K562 (cell line): ENCODE measurements around the gene PAFAH1B2. TPM values are rescaled to one million over a fixed set of nuclear protein-coding genes. Genes with fewer than 3 reads are reported as not detected.

Experiments used
- ATAC-seq: fragments of 200-7000 bp; cut with Tn5 transposase; 3 replicates; pipeline ENCODE4 v1.9.1; 2020; ENCODE audit warnings: moderate library complexity
- BruUV-seq: library from RNA; stranded (reverse); fragments of 400-500 nt; replicated peaks from 2 replicates; lab custom pipeline; 2021; lab: Mats Ljungman, UMichigan
- CTCF ChIA-PET: fragments of 300-600 bp; formaldehyde crosslinking; extraction: SDS; loops from one replicate; lab custom pipeline; 2021; ENCODE audit warnings: low intra/inter-chr PET ratio; lab: Yijun Ruan, JAX
- POLR2A ChIA-PET: fragments of 300-600, 350-650 bp; sonication (Branson Sonifier 250); formaldehyde crosslinking; extraction: SDS; loops from one replicate; lab custom pipeline; 2021; ENCODE audit warnings: antibody characterized with exemption, inconsistent platforms; lab: Yijun Ruan, JAX
- DNase-seq, 4 experiments: peaks; one replicate each; pipeline versions ENCODE4 v3.0.0 to v3.0.0-alpha.2; 2011 to 2018; ENCODE audit warnings: low spot score in 3 of 4, mixed read lengths in 3 of 4; ENCODE audit errors: extremely low read depth in 1 of 4
- FAIRE-seq: peaks from 2 replicates; lab custom pipeline; 2011; peaks lifted over from hg19 to GRCh38; lab: Jason Lieb, UNC
- H2AFZ ChIP-seq: 2 replicates; pipeline ENCODE4 v1.6.0; 2011; ENCODE audit warnings: low read depth, low read length, control low read depth, inconsistent platforms
- H3K27ac ChIP-seq: fragments of 200-600 bp; 3 replicates; pipeline ENCODE4 v1.8.0; 2011; ENCODE audit warnings: low read depth, mild to moderate bottlenecking, control low read depth, inconsistent platforms, low read length, moderate library complexity, mixed read lengths; ENCODE audit errors: extremely low read depth
- H3K27me3 ChIP-seq, 2 experiments: fragments of 300-600 bp in 1 of 2; 2 replicates in 1 of 2; 3 replicates in 1 of 2; pipeline versions ENCODE4 v1.6.0 to v1.8.0; 2011; ENCODE audit warnings: inconsistent platforms in 2 of 2, low read length in 2 of 2, mild to moderate bottlenecking in 1 of 2, mixed read lengths in 1 of 2, moderate library complexity in 1 of 2; ENCODE audit not compliant: control insufficient read depth in 2 of 2, insufficient read depth in 2 of 2
- H3K36me3 ChIP-seq: fragments of 300-600 bp; 3 replicates; pipeline ENCODE4 v1.8.0; 2011; ENCODE audit warnings: mild to moderate bottlenecking, low read length, inconsistent platforms; ENCODE audit not compliant: control insufficient read depth, insufficient read depth
- H3K4me1 ChIP-seq, 2 experiments: fragments of 200-600 bp in 1 of 2; replicated peaks in 1 of 2; 2 replicates in 1 of 2; 3 replicates in 1 of 2; pipeline versions ENCODE4 v1.5.1 to v1.8.0; 2011; ENCODE audit warnings: inconsistent platforms in 2 of 2, low read length in 2 of 2, mild to moderate bottlenecking in 1 of 2, mixed read lengths in 1 of 2, moderate library complexity in 1 of 2; ENCODE audit not compliant: control insufficient read depth in 2 of 2, insufficient read depth in 2 of 2
- H3K4me2 ChIP-seq: 2 replicates; pipeline ENCODE4 v1.6.1; 2011; ENCODE audit warnings: low read length, control low read depth, inconsistent platforms, mixed read lengths; ENCODE audit not compliant: insufficient read depth
- H3K4me3 ChIP-seq: fragments of 200-600 bp; sonication (generic), shearing (Covaris generic); 2 replicates; pipeline ENCODE4 v1.5.1; 2016; ENCODE audit warnings: control low read depth, inconsistent platforms
- H3K79me2 ChIP-seq: fragments of 200-600 bp; 3 replicates; pipeline ENCODE4 v1.8.0; 2011; ENCODE audit warnings: low read length, inconsistent platforms; ENCODE audit not compliant: control insufficient read depth, insufficient read depth
- H3K9ac ChIP-seq, 2 experiments: 2 replicates each; pipeline versions ENCODE4 v1.6.0 to v1.6.1; 2011; ENCODE audit warnings: low read depth in 2 of 2, low read length in 2 of 2, control low read depth in 1 of 2, inconsistent platforms in 1 of 2, mild to moderate bottlenecking in 1 of 2, mixed read lengths in 1 of 2; ENCODE audit not compliant: insufficient read depth in 1 of 2
- H3K9me1 ChIP-seq: one replicate; pipeline ENCODE4 v1.6.0; 2011; ENCODE audit warnings: inconsistent platforms, mild to moderate bottlenecking, low read length, moderate library complexity; ENCODE audit not compliant: control insufficient read depth, insufficient read depth
- H3K9me3 ChIP-seq: replicated peaks from 2 replicates; pipeline ENCODE4 v1.5.1; 2011; ENCODE audit warnings: low read depth, low read length, inconsistent platforms; ENCODE audit not compliant: control insufficient read depth, insufficient read depth
- H4K20me1 ChIP-seq: replicated peaks from 2 replicates; pipeline ENCODE4 v1.6.1; 2011; ENCODE audit warnings: low read length, inconsistent platforms, mixed read lengths; ENCODE audit not compliant: control insufficient read depth, insufficient read depth
- BCL6 ChIP-seq: fragments of 250-450 bp; sonication (Bioruptor Pico); IDR thresholded peaks from 2 replicates; pipeline ENCODE4 v1.4.0; 2020
- CHD1 ChIP-seq: fragments of 200-600 bp; sonication (generic); IDR thresholded peaks from one replicate; pipeline ENCODE4 v1.6.1; 2012; ENCODE audit warnings: mild to moderate bottlenecking, moderate library complexity, low read length, inconsistent platforms
- DDX20 ChIP-seq: fragments of 450-650 bp; IDR thresholded peaks from 2 replicates; pipeline ENCODE4 v1.6.1; 2016; ENCODE audit warnings: missing genetic modification characterization, low read depth, mild to moderate bottlenecking, missing compliant biosample characterization, moderate library complexity
- EP400 ChIP-seq: fragments of 450-650 bp; IDR thresholded peaks from 2 replicates; pipeline ENCODE4 v1.6.1; 2017; ENCODE audit warnings: antibody characterized with exemption, mild to moderate bottlenecking, moderate library complexity
- HEY1 ChIP-seq: fragments of 250-450 bp; sonication (Bioruptor Pico); IDR thresholded peaks from 2 replicates; pipeline ENCODE4 v1.5.0; 2020; ENCODE audit warnings: mild to moderate bottlenecking, moderate library complexity, borderline replicate concordance
- MAZ ChIP-seq, 2 experiments: fragments of 450-650 bp in 1 of 2; sonication (generic) in 1 of 2; formaldehyde crosslinking; IDR thresholded peaks in 1 of 2; conservative IDR thresholded peaks in 1 of 2; 2 replicates each; pipeline versions ENCODE4 v1.4.0 to v1.5.0; 2020; ENCODE audit warnings: mild to moderate bottlenecking in 1 of 2, missing genetic modification reagents in 1 of 2
- MBD2 ChIP-seq: sonication (generic); IDR thresholded peaks from 2 replicates; pipeline ENCODE4 v1.6.1; 2016; ENCODE audit warnings: low read depth, borderline replicate concordance
- MCM7 ChIP-seq, 2 experiments: fragments of 450-650 bp; IDR thresholded peaks; 2 replicates each; pipeline ENCODE4 v1.6.1; 2016 to 2018
- NONO ChIP-seq, 2 experiments: fragments of 200-400 bp in 1 of 2; fragments of 450-650 bp in 1 of 2; formaldehyde crosslinking in 1 of 2; IDR thresholded peaks; 2 replicates each; pipeline ENCODE4 v1.6.1; 2017; ENCODE audit warnings: low read depth in 2 of 2, mild to moderate bottlenecking in 2 of 2, moderate library complexity in 2 of 2, low read length in 1 of 2
- NR3C1 ChIP-seq: sonication (generic); formaldehyde crosslinking; IDR thresholded peaks from 2 replicates; pipeline ENCODE4 v1.8.1; 2022; ENCODE audit warnings: missing genetic modification reagents
- PHB ChIP-seq: fragments of 250-450 bp; sonication (Bioruptor Pico); IDR thresholded peaks from 2 replicates; pipeline ENCODE4 v1.5.0; 2021
- RBM22 ChIP-seq: fragments of 200-400 bp; formaldehyde crosslinking; IDR thresholded peaks from 2 replicates; pipeline ENCODE4 v1.6.1; 2018; ENCODE audit warnings: low read length, low read depth; ENCODE audit not compliant: poor library complexity, severe bottlenecking
- SP2 ChIP-seq: IDR thresholded peaks from 2 replicates; pipeline ENCODE4 v1.6.1; 2011; ENCODE audit warnings: mild to moderate bottlenecking, low read depth, low read length, moderate library complexity; ENCODE audit not compliant: poor library complexity, severe bottlenecking; ENCODE audit errors: extremely low read depth
- SRSF1 ChIP-seq: fragments of 200-400 bp; formaldehyde crosslinking; IDR thresholded peaks from 2 replicates; pipeline ENCODE4 v1.6.1; 2017; ENCODE audit warnings: mild to moderate bottlenecking, low read depth, low read length, moderate library complexity
- TRIM28 ChIP-seq: fragments of 450-650 bp; IDR thresholded peaks from 2 replicates; pipeline ENCODE4 v1.6.1; 2017
- U2AF2 ChIP-seq: fragments of 200-400 bp; formaldehyde crosslinking; optimal IDR thresholded peaks from 2 replicates; pipeline ENCODE3; 2017; ENCODE audit warnings: low read depth, mild to moderate bottlenecking, low read length
- WGBS: fragments of 100-300 bp; shearing (Covaris generic); methylation state at CpG from one replicate; pipeline ENCODE4 v1.1.6; 2016; ENCODE audit warnings: low coverage, mixed read lengths; ENCODE audit not compliant: insufficient coverage; ENCODE audit errors: missing lambda C conversion rate; 5-methylcytosine and 5-hydroxymethylcytosine counted together
- in situ Hi-C: fragments of 300-500 bp; cut with MboI; formaldehyde crosslinking; loops from 4 replicates; pipeline ENCODE4 v1.15.0; 2018; ENCODE audit warnings: inconsistent platforms, mixed read lengths
- intact Hi-C: fragments of 100-400 bp; cut with micrococcal nuclease; formaldehyde crosslinking; loops from 2 replicates; pipeline ENCODE4 v1.14.2; 2022
- polyA plus RNA-seq, 8 experiments: library from polyadenylated mRNA; depleted of rRNA in 4 of 8; stranded (reverse) in 5 of 8; unstranded in 3 of 8; fragments of >200 nt; fragmentation: Nextera tagmentation in 2 of 8; fragmentation: Illumina TruSeq in 1 of 8; extraction: Ambion mirVana in 2 of 8; extraction: Trizol in 1 of 8; gene quantifications; 2 replicates each; pipeline versions ENCODE4 v1.2.1 to v1.2.3, GENCODE V29; 2011 to 2014; ENCODE audit warnings: inconsistent platforms in 1 of 8, missing spikeins in 1 of 8
- total RNA-seq, 7 experiments: library from RNA; depleted of rRNA in 6 of 7; stranded (reverse); fragments of >200 nt in 6 of 7; fragmentation: Illumina TruSeq in 2 of 7; extraction: Trizol in 2 of 7; gene quantifications; 2 replicates each; pipeline versions ENCODE4 v1.2.1 to v1.2.3, GENCODE V29; 2011 to 2021; ENCODE audit warnings: low replicate concordance in 1 of 7
- TF ChIP-seq, protein P1 (sequence below): fragments of 450-650 bp; IDR thresholded peaks from 2 replicates; pipeline ENCODE4 v1.6.1; 2016; ENCODE audit warnings: antibody characterized with exemption
- TF ChIP-seq, protein P2 (sequence below): sonication (generic); formaldehyde crosslinking; IDR thresholded peaks from 2 replicates; pipeline ENCODE4 v1.8.1; 2022; ENCODE audit warnings: missing genetic modification reagents

Gene PAFAH1B2
- total and polyA plus RNA-seq, 9 of the 15 experiments (the other 6 are each of a cell fraction or from before 2014, with no cell fraction given) = 27.8 to 94.7 (median 64.9) TPM

DNA sequence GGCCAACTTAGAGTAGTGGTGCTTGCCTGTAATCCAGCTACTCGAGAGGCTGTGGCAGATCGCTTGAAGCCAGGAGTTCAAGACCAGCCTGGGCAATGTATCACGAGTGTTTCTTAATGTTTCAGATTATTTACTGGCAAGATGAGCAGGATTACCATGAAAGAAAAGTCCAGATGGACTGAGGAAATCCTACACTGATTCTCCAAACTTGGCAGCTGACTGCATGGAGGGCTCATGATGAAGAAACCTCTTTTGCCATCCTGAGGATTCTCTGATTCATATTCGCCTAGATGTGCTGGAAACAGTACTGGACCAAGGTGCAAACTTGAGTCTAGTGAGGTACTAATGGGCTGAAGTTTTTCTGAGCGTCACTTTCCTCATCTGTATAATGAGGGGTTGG, 31.7 kb downstream of the PAFAH1B2 start:
- no peak for ATAC-seq
- Histone ChIP-seq H3K27me3 (no peaks in the 10 kb centered on the region), H3K79me2 (peaks cover 15% of the 10 kb centered on the region), H3K27ac (no peak overlapping the region), H3K4me1 (peaks cover 51 to 53% of the 10 kb centered on the region in 2 experiments), H2AFZ (no peak overlapping the region), H3K4me2 (no peak overlapping the region), H3K9me1 (no peaks in the 10 kb centered on the region), H3K36me3 (peaks cover 15% of the 10 kb centered on the region; the same call in 1 of the 3 replicates), H3K9ac (no peak overlapping the region), H4K20me1 (peaks cover 14% of the 10 kb centered on the region; the same call in 1 of the 2 replicates), H3K4me3 (no peak overlapping the region), H3K9me3 (no peaks in the 10 kb centered on the region)
- TF ChIP-seq, protein P1, sequence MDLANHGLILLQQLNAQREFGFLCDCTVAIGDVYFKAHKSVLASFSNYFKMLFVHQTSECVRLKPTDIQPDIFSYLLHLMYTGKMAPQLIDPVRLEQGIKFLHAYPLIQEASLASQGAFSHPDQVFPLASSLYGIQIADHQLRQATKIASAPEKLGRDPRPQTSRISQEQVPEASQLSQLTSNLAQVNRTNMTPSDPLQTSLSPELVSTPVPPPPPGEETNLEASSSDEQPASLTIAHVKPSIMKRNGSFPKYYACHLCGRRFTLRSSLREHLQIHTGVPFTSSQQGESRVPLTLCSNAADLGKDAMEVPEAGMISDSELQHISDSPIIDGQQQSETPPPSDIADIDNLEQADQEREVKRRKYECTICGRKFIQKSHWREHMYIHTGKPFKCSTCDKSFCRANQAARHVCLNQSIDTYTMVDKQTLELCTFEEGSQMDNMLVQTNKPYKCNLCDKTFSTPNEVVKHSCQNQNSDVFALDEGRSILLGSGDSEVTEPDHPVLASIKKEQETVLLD = no peak
- TF ChIP-seq NONO (IDR thresholded peaks at IDR 0.05; ENCODE audit: low read depth in 2 of 2, low read length in 1 of 2) (no peak), DDX20 (tag) (no peak), HEY1 (CRISPR knock-in tag) (no peak), PHB (CRISPR knock-in tag) (no peak), MBD2 (no peak), TRIM28 (no peak), CHD1 (no peak), SRSF1 (no peak), MCM7 (IDR thresholded peaks at IDR 0.05) (no peak), NR3C1 (CRISPR knock-in tag) (no peak), RBM22 (no peak), EP400 (no peak), SP2 (no peak), MAZ (CRISPR knock-in tag; conservative IDR thresholded peaks at IDR 0.05 in 1 of 2, IDR thresholded peaks at IDR 0.05 in 1 of 2) (no peak), BCL6 (no peak), U2AF2 (no peak)
- TF ChIP-seq, protein P2, sequence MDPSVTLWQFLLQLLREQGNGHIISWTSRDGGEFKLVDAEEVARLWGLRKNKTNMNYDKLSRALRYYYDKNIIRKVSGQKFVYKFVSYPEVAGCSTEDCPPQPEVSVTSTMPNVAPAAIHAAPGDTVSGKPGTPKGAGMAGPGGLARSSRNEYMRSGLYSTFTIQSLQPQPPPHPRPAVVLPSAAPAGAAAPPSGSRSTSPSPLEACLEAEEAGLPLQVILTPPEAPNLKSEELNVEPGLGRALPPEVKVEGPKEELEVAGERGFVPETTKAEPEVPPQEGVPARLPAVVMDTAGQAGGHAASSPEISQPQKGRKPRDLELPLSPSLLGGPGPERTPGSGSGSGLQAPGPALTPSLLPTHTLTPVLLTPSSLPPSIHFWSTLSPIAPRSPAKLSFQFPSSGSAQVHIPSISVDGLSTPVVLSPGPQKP (CRISPR knock-in tag) = no peak
- POLR2A ChIA-PET = interaction anchor here (1.0 to 1.4 kb wide), 2 partner anchors 12 to 29 kb away, joined by 3 to 4 read pairs; no protein-coding TSS in a partner anchor
- DNase-seq = no peak
- CTCF ChIA-PET = no interaction called here
- intact Hi-C loops (no loop called here), in situ Hi-C loops (no loop called here)
- BruUV-seq = no TSS peak
- WGBS = 74% methylated on average over 5 of the region's 5 CpGs
- FAIRE-seq = no peak
